Ovary (tissue), 9 donors: Measurements from ENCODE around the gene SSBP4. TPM values are rescaled to one million over a fixed set of nuclear protein-coding genes. Genes with fewer than 3 reads are reported as not detected.

Experiments
- DNase-seq, 5 donors: peaks; one replicate each; pipeline ENCODE4 v3.0.0-alpha.2; 2019 to 2020
- H3K27ac ChIP-seq, 2 donors: fragments of 200-600 bp; one replicate each; pipeline versions ENCODE4 v1.5.1 to v1.8.0; 2019 to 2022
- H3K27me3 ChIP-seq: fragments of 200-600 bp; one replicate; pipeline ENCODE4 v1.8.0; 2022
- H3K36me3 ChIP-seq: fragments of 200-600 bp; sonication (generic); one replicate; pipeline ENCODE4 v1.5.1; 2019
- H3K4me1 ChIP-seq: one replicate; pipeline ENCODE4 v1.8.1; 2013; ENCODE audit warnings: mild to moderate bottlenecking, moderate library complexity; ENCODE audit not compliant: insufficient read depth
- H3K4me3 ChIP-seq: fragments of 200-600 bp; sonication (generic); one replicate; pipeline ENCODE4 v1.5.1; 2017
- H3K9me3 ChIP-seq, 2 donors: fragments of 200-600 bp in 1 of 2; sonication (generic) in 1 of 2; one replicate each; pipeline versions ENCODE4 v1.5.1 to v1.8.1; 2013 to 2019; ENCODE audit warnings: mild to moderate bottlenecking in 1 of 2, moderate library complexity in 1 of 2
- EP300 ChIP-seq: sonication (generic); formaldehyde crosslinking; IDR thresholded peaks from one replicate; pipeline ENCODE4 v1.6.1; 2017; ENCODE audit warnings: antibody characterized with exemption
- POLR2A ChIP-seq: fragments of 450-650 bp; IDR thresholded peaks from one replicate; pipeline ENCODE4 v1.6.1; 2017; ENCODE audit warnings: antibody characterized with exemption, mild to moderate bottlenecking, moderate library complexity
- WGBS, 3 donors: extraction: QIAGEN DNeasy Blood & Tissue Kit in 1 of 3; methylation state at CpG; one replicate each; pipeline versions ENCODE4 v1.1.5 to v1.1.7; 2013 to 2017; 5-methylcytosine and 5-hydroxymethylcytosine counted together
- intact Hi-C, 4 donors: fragments of 100-400 bp; cut with DNase I; formaldehyde crosslinking; loops; one replicate each; pipeline versions ENCODE4 v1.11.0 to v1.15.1; 2022 to 2023
- polyA plus RNA-seq, 2 donors: library from polyadenylated mRNA; stranded (reverse); fragments of 200-250 nt in 1 of 2; fragments of 350-450 nt in 1 of 2; fragmentation: Illumina TruSeq in 1 of 2; extraction: RNeasy Lipid Tissue Mini Kit (QIAGEN cat#74804) in 1 of 2; gene quantifications; one replicate each; pipeline ENCODE4 v1.2.3, GENCODE V29; 2013 to 2014
- total RNA-seq, 7 donors: library from RNA; depleted of rRNA in 2 of 7; stranded (reverse); fragments of >200 nt in 2 of 7; fragmentation: NEBNext Ultra II Directional in 3 of 7; extraction: Animal tissue kit (Norgen Biotek cat#: 25700) in 3 of 7; gene quantifications; one replicate each; pipeline versions ENCODE4 v1.1.0 to v1.2.4, GENCODE V29; 2016 to 2023
- TF ChIP-seq, protein P1 (sequence below), 3 donors: fragments of 450-650 bp in 2 of 3; fragments of 200-600 bp in 1 of 3; IDR thresholded peaks; one replicate each; pipeline versions ENCODE4 v1.5.1 to v1.8.0; 2016 to 2022; ENCODE audit warnings: antibody characterized with exemption in 3 of 3, mild to moderate bottlenecking in 1 of 3
- donor health status: DM: no; HTN: no; CAD: no; lungs with moderate emphysema.
- donor health status: DM: no; HTN: no; CAD: no.
- donor health status: Bipolar disorder and iron deficiency.
- donor health status: DM: yes; HTN: yes; CAD: no.
- donor health status: DM: no; HTN: no; CAD: no.
- donor health status: DM: yes; HTN: yes; CAD: no.

SSBP4 gene
- total and polyA plus RNA-seq, 9 donors: 4.6 to 124 (median 88.3) TPM

- intact Hi-C loops: loop anchor here in 1 of 4 donors (10.0 kb wide), 1 partner anchor 52 kb away; no protein-coding TSS in a partner anchor
- WGBS, 3 donors: 89 to 93% (median 92%) methylated on average over 9 of the region's 9 CpGs
These were observed 12.4 kb upstream of the SSBP4 start for GRCh38 chr19:18406749-18407148.

DNA sequence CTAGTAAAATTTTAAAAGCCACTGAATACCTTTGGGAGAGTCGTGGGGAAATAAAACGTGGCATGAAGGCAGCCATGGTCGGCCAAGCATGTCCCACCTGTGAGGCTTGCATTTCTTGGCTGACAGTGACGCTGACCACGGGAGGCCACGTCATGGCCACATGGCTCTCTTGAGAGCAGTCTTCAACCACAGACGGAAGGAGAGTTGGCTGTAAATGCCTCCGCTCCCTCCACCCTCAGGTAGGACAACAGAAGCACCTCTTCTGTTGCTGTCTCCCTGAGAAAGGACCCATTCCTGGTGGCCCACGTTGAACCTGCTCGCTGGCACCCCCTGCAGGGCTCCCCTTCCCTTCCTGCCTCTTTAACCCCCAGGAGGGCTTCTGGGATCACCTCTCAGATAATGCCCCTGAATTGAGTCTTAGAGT, 11.1 kb upstream of the SSBP4 start:
- no peak for DNase-seq
- no peak for TF ChIP-seq POLR2A
- TF ChIP-seq, protein P1, sequence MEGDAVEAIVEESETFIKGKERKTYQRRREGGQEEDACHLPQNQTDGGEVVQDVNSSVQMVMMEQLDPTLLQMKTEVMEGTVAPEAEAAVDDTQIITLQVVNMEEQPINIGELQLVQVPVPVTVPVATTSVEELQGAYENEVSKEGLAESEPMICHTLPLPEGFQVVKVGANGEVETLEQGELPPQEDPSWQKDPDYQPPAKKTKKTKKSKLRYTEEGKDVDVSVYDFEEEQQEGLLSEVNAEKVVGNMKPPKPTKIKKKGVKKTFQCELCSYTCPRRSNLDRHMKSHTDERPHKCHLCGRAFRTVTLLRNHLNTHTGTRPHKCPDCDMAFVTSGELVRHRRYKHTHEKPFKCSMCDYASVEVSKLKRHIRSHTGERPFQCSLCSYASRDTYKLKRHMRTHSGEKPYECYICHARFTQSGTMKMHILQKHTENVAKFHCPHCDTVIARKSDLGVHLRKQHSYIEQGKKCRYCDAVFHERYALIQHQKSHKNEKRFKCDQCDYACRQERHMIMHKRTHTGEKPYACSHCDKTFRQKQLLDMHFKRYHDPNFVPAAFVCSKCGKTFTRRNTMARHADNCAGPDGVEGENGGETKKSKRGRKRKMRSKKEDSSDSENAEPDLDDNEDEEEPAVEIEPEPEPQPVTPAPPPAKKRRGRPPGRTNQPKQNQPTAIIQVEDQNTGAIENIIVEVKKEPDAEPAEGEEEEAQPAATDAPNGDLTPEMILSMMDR (IDR thresholded peaks at IDR 0.05): no peak
- no peaks in the 10 kb centered on the region for H3K4me1 ChIP-seq
- H3K27ac ChIP-seq: no peak overlapping the region
- WGBS, 3 donors: 58 to 69% (median 64%) methylated on average over 10 of the region's 10 CpGs
- intact Hi-C loops: loop anchor here in 1 of 4 donors (10.0 kb wide), 1 partner anchor 53 kb away; no protein-coding TSS in a partner anchor
- H3K9me3 ChIP-seq: no peaks in the 10 kb centered on the region
- H3K27me3 ChIP-seq: no peaks in the 10 kb centered on the region
- no peak overlapping the region for H3K4me3 ChIP-seq
- H3K36me3 ChIP-seq: no peaks in the 10 kb centered on the region

More at GRCh38 chr19:18406749-18407148, 12.4 kb upstream of the SSBP4 start:
- H3K9me3 ChIP-seq: no peaks in the 10 kb centered on the region
- H3K4me3 ChIP-seq: no peak overlapping the region
- no peaks in the 10 kb centered on the region for H3K4me1 ChIP-seq
- DNase-seq: no peak
- no peaks in the 10 kb centered on the region for H3K36me3 ChIP-seq
- TF ChIP-seq POLR2A (no peak), EP300 (no peak)
- TF ChIP-seq, protein P1 (IDR thresholded peaks at IDR 0.05): no peak
- H3K27ac ChIP-seq: no peak overlapping the region
- H3K27me3 ChIP-seq: no peaks in the 10 kb centered on the region

DNA sequence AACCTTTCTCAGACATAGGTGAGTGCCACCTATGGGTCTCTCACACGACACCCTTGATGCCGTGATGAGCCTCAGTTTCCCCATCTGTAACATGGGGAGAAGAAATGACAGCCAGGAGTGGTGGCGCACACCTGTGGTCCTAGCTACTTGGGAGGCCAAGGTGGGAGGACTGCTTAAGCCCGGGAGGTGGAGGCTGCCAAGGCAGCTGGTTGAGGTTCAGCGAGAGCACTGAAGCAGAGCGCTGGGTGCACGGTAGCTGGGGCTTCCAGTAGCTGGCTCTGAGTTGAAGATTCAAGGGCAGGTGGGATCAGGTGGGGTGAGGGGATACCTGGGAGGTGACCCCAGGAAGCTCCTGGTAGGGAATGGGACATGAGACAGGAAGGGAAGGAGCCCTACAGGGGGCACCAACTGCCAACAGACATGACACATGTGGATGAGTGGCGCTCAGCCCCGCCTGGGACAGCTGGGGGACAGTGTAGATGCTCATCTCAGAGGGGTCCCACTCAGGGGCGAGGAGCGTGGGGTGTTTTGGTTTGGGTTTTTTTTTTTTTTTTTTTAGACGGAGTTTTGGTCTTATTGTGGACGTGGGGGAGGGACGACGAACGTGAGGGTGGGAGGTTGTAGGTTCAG, 6.5 kb upstream of the SSBP4 start:
- TF ChIP-seq POLR2A (no peak), EP300 (no peak)
- TF ChIP-seq, protein P1 (IDR thresholded peaks at IDR 0.05): no peak
- intact Hi-C loops: loop anchor here (5.0 to 10.0 kb wide), 4 partner anchors 65 to 218 kb away; partner anchors contain the start of genes IQCN (in 2 of the 4), MPV17L2 (in 1 of the 4) and RAB3A (in 1 of the 4)
- H3K9me3 ChIP-seq: no peaks in the 10 kb centered on the region
- no peak overlapping the region for H3K27ac ChIP-seq
- no peak overlapping the region for H3K4me3 ChIP-seq
- H3K36me3 ChIP-seq: no peaks in the 10 kb centered on the region
- no peaks in the 10 kb centered on the region for H3K27me3 ChIP-seq
- peak in 1 of 5 donors; percentile 44 for DNase-seq
- H3K4me1 ChIP-seq: peaks cover 9% of the 10 kb centered on the region
- WGBS, 3 donors: 51 to 60% (median 51%) methylated on average over 16 of the region's 16 CpGs

DNA sequence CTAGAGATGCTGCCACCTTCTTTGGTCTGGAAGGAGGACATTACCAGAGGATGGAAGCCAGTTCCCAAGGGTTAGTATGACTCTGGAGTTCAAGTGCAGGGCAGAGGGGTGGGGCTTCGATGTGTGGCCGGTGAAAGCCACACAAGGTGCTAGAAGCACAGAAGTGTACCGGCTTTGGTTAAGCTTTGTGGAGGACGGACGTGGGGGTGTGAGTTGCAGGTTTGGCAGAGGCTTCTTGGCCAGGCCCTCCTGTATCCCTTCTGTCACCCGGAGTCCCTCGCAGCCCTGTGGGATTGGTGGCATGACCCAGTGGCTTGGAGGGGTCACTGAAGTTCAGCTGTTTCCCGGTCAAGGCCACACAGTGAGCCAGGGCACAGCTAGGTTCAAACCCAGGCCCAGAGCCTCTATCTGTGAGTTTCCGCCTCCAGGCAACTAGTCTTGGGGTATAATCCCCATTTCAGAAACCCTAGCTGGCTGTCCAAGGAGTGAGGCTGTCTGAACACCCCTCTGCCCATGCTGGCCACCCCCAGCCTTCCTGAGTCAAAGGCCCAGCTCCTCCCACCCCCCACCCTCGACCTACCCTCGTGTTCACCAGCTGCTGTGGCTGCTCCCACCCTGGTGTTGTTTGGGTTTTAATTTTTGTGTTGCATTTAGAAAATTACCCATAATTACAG, 4.6 kb upstream of the SSBP4 start:
- intact Hi-C loops: loop anchor here (5.0 to 10.0 kb wide), 5 partner anchors 67 to 220 kb away; partner anchors contain the start of genes IQCN (in 2 of the 4), MPV17L2 (in 1 of the 4) and RAB3A (in 1 of the 4)
- H3K36me3 ChIP-seq: no peaks in the 10 kb centered on the region
- no peaks in the 10 kb centered on the region for H3K9me3 ChIP-seq
- DNase-seq: peak; percentile 47 to 67 (median 56)
- H3K27ac ChIP-seq: peak overlapping the region; percentile 62 to 91
- WGBS, 3 donors: 5 to 8% (median 6%) methylated on average over 11 of the region's 11 CpGs
- peak overlapping the region; percentile 1 for H3K4me3 ChIP-seq
- peaks cover 19% of the 10 kb centered on the region for H3K4me1 ChIP-seq
- TF ChIP-seq POLR2A (no peak), EP300 (no peak)
- H3K27me3 ChIP-seq: no peaks in the 10 kb centered on the region
